Small intestine (tissue), 7 donors: Measurements from ENCODE around the gene PLEKHG3. TPM values are rescaled to one million over a fixed set of nuclear protein-coding genes. Genes with fewer than 3 reads are reported as not detected.

Source experiments
- DNase-seq, 2 donors: peaks; one replicate each; pipeline versions ENCODE4 v3.0.0 to v3.0.0-alpha.2; 2013
- FAIRE-seq: peaks from 2 replicates; lab custom pipeline; 2012; peaks lifted over from hg19 to GRCh38; lab: Jason Lieb, UNC
- H3K27ac ChIP-seq, 3 donors: one replicate each; pipeline ENCODE4 v1.5.1; 2013; ENCODE audit warnings: low read length in 2 of 3, mild to moderate bottlenecking in 2 of 3, control low read depth in 1 of 3, inconsistent platforms in 1 of 3, low read depth in 1 of 3, moderate library complexity in 1 of 3
- H3K27me3 ChIP-seq, 3 donors: one replicate each; pipeline ENCODE4 v1.6.1; 2013; ENCODE audit warnings: low read length in 3 of 3, inconsistent platforms in 1 of 3; ENCODE audit not compliant: control insufficient read depth in 3 of 3, insufficient read depth in 3 of 3
- H3K36me3 ChIP-seq, 3 donors: one replicate each; pipeline ENCODE4 v1.6.1; 2013; ENCODE audit warnings: low read length in 3 of 3, inconsistent platforms in 1 of 3, low read depth in 1 of 3, mild to moderate bottlenecking in 1 of 3, moderate library complexity in 1 of 3; ENCODE audit not compliant: control insufficient read depth in 3 of 3, insufficient read depth in 2 of 3
- H3K4me1 ChIP-seq, 3 donors: one replicate each; pipeline ENCODE4 v1.6.1; 2013; ENCODE audit warnings: low read length in 2 of 3, inconsistent platforms in 1 of 3, low read depth in 1 of 3, mild to moderate bottlenecking in 1 of 3, moderate library complexity in 1 of 3; ENCODE audit not compliant: control insufficient read depth in 3 of 3, insufficient read depth in 2 of 3
- H3K4me3 ChIP-seq, 3 donors: one replicate each; pipeline ENCODE4 v1.5.1; 2013; ENCODE audit warnings: low read length in 3 of 3, control low read depth in 1 of 3, inconsistent platforms in 1 of 3, low read depth in 1 of 3, mild to moderate bottlenecking in 1 of 3, moderate library complexity in 1 of 3
- H3K9me3 ChIP-seq, 2 donors: one replicate each; pipeline ENCODE4 v1.6.1; 2013; ENCODE audit warnings: low read depth in 1 of 2, low read length in 1 of 2; ENCODE audit not compliant: control insufficient read depth in 2 of 2, insufficient read depth in 1 of 2
- WGBS, 3 donors: extraction: QIAGEN DNeasy Blood & Tissue Kit; methylation state at CpG; one replicate each; pipeline ENCODE4 v1.1.7; 2013; 5-methylcytosine and 5-hydroxymethylcytosine counted together
- polyA plus RNA-seq, 4 donors: library from polyadenylated mRNA; stranded (reverse) in 3 of 4; unstranded in 1 of 4; fragments of 200-250 nt in 3 of 4; fragments of 120-200 nt in 1 of 4; gene quantifications; one replicate each; pipeline versions ENCODE4 v1.2.1 to v1.2.3, GENCODE V29; 2013
- donor health status: healthy with polysubstance abuse.
- donor health status: control.
- donor health status: control.
- donor health status: Bipolar disorder and iron deficiency.
- donor health status: healthy.

Gene PLEKHG3
- polyA plus RNA-seq, 4 donors, result 12.7 to 47.0 (median 17.1) TPM

- Histone ChIP-seq H3K27ac (no peak overlapping the region), H3K27me3 (no peaks in the 10 kb centered on the region), H3K36me3 (no peaks in the 10 kb centered on the region), H3K4me1 (no peaks in the 10 kb centered on the region), H3K4me3 (no peak overlapping the region), H3K9me3 (peaks cover 0 to 24% of the 10 kb centered on the region in 2 donors)
- FAIRE-seq (no peak), DNase-seq (no peak)
- 38 to 58% (median 45%) methylated on average over 2 of the region's 2 CpGs for WGBS, 3 donors
These were observed 66.9 kb downstream of the PLEKHG3 start for GRCh38 chr14:64771161-64771560.

DNA sequence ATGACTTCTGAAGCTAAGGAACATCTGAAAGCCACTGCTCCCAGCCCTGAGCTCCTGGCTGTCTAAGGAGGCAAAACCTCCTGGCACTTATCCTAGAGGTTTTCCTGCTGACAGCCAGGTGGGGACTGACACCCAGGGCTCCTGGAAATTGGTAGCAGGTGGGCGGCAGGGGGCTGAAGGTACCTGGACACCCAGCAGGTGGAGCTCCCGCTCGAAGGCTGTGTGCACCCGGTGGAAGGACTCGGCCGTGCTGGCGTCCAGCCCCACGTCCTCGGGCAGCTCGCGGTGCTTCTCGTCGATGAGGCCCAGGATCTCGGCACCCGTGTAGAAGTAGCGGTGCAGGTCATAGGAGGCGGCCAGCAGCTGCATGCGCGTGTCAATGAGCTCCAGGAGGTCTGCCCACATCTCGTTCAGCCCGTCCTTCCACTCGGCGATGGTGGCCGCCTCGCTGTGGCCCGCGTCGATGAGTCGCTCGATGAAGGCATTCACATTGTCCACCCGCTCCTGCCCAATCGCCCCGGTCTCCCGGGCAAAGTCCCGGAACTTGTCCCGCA is 68.2 kb downstream of the PLEKHG3 start:
- H3K9me3 ChIP-seq, result peaks cover 0 to 24% of the 10 kb centered on the region in 2 donors
- FAIRE-seq (no peak), DNase-seq (no peak)
- no peak overlapping the region for H3K27ac ChIP-seq
- 92 to 97% (median 95%) methylated on average over 35 to 36 of the region's 36 CpGs for WGBS, 3 donors
- no peaks in the 10 kb centered on the region for H3K4me1 ChIP-seq
- H3K4me3 ChIP-seq, result no peak overlapping the region
- no peaks in the 10 kb centered on the region for H3K36me3 ChIP-seq
- H3K27me3 ChIP-seq, result no peaks in the 10 kb centered on the region

DNA sequence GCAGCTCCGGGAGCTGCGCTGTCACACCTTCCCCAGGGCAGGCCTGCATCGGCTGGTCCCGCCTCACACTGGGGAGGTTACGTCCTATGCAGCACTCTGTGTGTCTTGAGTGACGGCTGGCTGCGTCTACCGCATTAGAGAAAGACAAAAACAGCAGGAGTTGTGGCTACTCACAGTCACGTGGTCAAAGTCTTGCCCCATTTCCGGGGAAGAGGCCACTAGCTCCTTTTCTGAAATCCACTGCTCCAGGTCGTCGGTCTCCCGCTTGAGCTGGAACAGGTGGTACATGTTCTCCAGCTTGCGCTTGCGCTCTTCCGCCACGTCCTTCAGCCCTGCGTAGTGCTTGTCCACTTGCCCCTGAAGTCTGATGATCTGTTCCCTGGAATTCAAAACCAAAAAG is 68.8 kb downstream of the PLEKHG3 start:
- DNase-seq (no peak), FAIRE-seq (no peak)
- no peaks in the 10 kb centered on the region for H3K4me1 ChIP-seq
- H3K4me3 ChIP-seq, result no peak overlapping the region
- no peaks in the 10 kb centered on the region for H3K36me3 ChIP-seq
- no peak overlapping the region for H3K27ac ChIP-seq
- WGBS, 3 donors, result 92 to 96% (median 94%) methylated on average over 18 of the region's 18 CpGs
- H3K27me3 ChIP-seq, result no peaks in the 10 kb centered on the region
- peaks cover 0 to 24% of the 10 kb centered on the region in 2 donors for H3K9me3 ChIP-seq

DNA sequence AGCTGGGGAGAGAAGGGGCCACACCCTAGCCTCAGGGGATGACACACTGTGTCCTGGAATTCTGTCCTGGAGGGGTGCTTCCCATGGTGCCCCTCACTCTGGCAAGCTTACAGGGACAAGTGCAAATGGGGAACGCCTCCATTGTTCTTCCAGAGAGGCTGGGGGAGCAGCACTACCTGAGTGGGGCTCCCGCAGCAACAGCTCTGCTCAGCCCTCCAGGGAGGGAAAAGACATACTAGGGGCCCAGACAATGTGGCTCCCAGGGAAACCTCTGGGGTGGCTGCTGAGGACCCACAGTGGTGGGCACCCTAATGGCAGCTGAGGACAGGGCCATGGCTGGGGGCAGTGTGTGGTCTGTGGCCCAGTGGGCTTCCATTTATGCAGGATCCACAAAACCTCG is 69.4 kb downstream of the PLEKHG3 start:
- Histone ChIP-seq H3K27ac (no peak overlapping the region), H3K4me3 (no peak overlapping the region), H3K27me3 (no peaks in the 10 kb centered on the region), H3K4me1 (no peaks in the 10 kb centered on the region), H3K9me3 (peaks cover 0 to 24% of the 10 kb centered on the region in 2 donors), H3K36me3 (no peaks in the 10 kb centered on the region)
- DNase-seq, result no peak
- 66 to 94% (median 89%) methylated on average over 3 of the region's 3 CpGs for WGBS, 3 donors
- FAIRE-seq, result no peak

DNA sequence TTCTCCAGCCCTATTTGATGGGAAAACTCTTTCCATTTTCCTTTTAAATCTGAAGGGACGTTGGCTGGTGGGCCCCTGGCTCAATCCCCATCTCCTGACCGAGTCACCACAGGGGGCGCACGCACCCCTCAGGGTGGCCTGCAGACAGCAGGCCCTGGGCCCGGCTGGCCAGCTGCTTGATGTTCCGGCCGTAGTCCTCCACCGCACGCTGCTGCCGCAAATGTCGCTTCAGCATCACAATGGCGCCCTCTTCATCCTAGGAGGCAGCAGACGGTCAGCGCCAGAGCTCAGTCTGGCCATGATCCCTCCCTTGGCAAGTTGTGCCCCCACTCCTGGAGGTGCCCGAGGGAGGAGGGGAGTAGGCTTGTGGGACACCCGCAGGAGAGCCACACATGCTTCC is 70.0 kb downstream of the PLEKHG3 start:
- DNase-seq (no peak), FAIRE-seq (no peak)
- WGBS, 3 donors, result 93 to 97% (median 94%) methylated on average over 15 to 16 of the region's 16 CpGs

DNA sequence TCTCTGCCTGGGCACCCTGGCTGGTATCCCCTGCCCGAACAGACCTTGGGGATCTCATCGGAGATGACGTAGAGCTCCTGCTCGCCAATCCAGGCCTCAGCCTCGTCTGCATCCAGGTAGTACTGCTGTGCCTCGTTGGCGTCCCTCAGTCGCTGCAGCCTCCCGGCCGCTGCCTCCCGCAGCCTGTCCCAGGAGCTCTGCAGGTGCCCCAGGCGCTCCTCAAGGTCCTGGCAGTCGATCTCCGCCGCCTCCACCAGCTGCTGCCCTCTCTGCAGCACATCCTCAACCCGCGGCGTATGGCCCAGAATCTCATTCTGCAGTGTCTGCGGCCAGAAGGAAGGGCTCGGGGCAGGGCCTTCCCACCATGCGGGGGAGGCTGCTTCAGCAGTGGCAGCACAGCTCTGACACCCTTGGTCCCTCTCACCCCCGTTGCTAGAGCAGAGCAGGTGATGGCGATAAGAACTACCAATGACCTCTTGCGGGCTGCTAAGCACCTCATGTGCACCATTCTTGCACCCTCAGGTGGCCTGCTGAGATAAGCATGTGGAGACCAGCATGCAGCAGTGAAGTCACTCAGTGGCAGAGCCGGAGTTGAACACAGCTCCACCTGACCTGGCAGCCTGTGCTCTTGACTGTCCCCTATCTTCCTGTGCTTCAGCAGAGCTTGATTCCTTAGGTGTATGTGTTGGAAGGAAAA is 71.0 kb downstream of the PLEKHG3 start:
- no peaks in the 10 kb centered on the region for H3K4me1 ChIP-seq
- H3K9me3 ChIP-seq, result peaks cover 0 to 24% of the 10 kb centered on the region in 2 donors
- FAIRE-seq (no peak), DNase-seq (no peak)
- H3K27me3 ChIP-seq, result no peaks in the 10 kb centered on the region
- H3K4me3 ChIP-seq, result no peak overlapping the region
- H3K27ac ChIP-seq, result no peak overlapping the region
- H3K36me3 ChIP-seq, result no peaks in the 10 kb centered on the region
- 87 to 92% (median 90%) methylated on average over 25 of the region's 25 CpGs for WGBS, 3 donors

More for the DNA sequence above, 70.0 kb downstream of the PLEKHG3 start:
- no peak overlapping the region for H3K27ac ChIP-seq
- H3K4me3 ChIP-seq, result no peak overlapping the region
- no peaks in the 10 kb centered on the region for H3K27me3 ChIP-seq
- H3K36me3 ChIP-seq, result no peaks in the 10 kb centered on the region
- no peaks in the 10 kb centered on the region for H3K4me1 ChIP-seq
- peaks cover 0 to 24% of the 10 kb centered on the region in 2 donors for H3K9me3 ChIP-seq

- WGBS, 3 donors, result 84 to 89% (median 88%) methylated on average over 3 of the region's 3 CpGs
- H3K9me3 ChIP-seq, result peaks cover 0 to 24% of the 10 kb centered on the region in 2 donors
- no peak for FAIRE-seq
These were observed 73.2 kb downstream of the PLEKHG3 start for GRCh38 chr14:64777461-64777860.

DNA sequence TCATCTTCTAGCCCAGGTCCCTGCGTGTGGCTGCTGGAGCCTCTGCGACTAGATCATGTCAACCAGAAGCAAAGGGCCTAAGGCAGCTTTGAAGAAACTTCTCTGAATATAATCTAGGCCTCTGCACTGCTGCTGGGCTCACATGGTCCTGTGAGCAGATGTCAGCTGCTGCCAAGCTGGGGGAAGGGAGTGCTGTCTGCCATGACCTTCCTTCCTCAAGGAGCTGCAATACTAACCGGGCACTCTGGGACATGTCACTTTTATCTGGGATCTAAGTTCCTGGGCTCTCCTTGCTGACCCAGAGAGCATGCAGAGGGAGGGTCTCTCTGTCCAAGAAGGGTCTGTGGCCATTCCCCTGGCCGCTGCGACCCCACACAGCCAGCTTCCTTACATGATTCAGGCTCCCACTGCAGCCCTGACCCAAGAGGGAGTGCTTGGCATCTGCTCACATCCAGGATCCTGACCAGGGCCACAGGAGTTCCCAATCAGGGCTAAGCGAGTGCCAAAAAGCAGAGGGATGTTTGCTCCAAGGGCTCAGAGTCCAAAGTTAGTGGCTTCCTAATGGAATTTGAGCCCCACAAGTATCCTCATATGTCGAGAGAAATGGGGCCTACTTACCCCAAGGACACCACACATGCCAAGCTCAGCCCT is 74.0 kb downstream of the PLEKHG3 start:
- Histone ChIP-seq H3K27me3 (no peaks in the 10 kb centered on the region), H3K36me3 (no peaks in the 10 kb centered on the region), H3K4me3 (no peak overlapping the region), H3K27ac (no peak overlapping the region), H3K9me3 (peaks cover 0 to 17% of the 10 kb centered on the region in 2 donors), H3K4me1 (no peaks in the 10 kb centered on the region)
- FAIRE-seq (no peak), DNase-seq (no peak)
- 66 to 77% (median 71%) methylated on average over 7 of the region's 7 CpGs for WGBS, 3 donors

More at GRCh38 chr14:64777461-64777860, 73.2 kb downstream of the PLEKHG3 start:
- Histone ChIP-seq H3K4me3 (no peak overlapping the region), H3K36me3 (no peaks in the 10 kb centered on the region), H3K4me1 (no peaks in the 10 kb centered on the region), H3K27me3 (no peaks in the 10 kb centered on the region), H3K27ac (no peak overlapping the region)
- DNase-seq, result no peak
